GM19099 (cell line): ENCODE data around the gene SH3TC1.

Source experiments
- POLR2A ChIP-seq: IDR thresholded peaks from 3 replicates; pipeline ENCODE4 v1.6.1; 2011; ENCODE audit warnings: low read depth; ENCODE audit not compliant: insufficient read length; ENCODE audit errors: extremely low read depth

The SH3TC1 gene

DNA sequence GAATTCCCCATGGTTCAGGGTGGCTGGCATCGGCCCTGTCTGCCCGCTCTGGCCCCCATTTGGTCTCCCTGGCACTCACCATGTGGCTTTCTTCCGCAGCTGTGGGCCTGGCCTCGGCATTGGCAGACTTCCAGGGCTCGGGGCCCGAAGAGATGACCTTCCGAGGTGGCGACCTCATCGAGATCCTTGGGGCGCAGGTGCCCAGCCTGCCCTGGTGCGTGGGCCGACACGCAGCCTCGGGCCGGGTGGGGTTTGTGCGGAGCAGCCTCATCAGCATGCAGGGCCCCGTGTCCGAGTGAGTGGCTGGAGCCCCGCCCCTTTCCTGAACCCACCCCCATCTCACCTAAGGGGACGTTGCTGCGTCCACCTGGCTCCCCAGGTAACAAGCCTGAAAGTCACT lies 20.1 kb downstream of the SH3TC1 start:
- TF ChIP-seq POLR2A, result no peak

DNA sequence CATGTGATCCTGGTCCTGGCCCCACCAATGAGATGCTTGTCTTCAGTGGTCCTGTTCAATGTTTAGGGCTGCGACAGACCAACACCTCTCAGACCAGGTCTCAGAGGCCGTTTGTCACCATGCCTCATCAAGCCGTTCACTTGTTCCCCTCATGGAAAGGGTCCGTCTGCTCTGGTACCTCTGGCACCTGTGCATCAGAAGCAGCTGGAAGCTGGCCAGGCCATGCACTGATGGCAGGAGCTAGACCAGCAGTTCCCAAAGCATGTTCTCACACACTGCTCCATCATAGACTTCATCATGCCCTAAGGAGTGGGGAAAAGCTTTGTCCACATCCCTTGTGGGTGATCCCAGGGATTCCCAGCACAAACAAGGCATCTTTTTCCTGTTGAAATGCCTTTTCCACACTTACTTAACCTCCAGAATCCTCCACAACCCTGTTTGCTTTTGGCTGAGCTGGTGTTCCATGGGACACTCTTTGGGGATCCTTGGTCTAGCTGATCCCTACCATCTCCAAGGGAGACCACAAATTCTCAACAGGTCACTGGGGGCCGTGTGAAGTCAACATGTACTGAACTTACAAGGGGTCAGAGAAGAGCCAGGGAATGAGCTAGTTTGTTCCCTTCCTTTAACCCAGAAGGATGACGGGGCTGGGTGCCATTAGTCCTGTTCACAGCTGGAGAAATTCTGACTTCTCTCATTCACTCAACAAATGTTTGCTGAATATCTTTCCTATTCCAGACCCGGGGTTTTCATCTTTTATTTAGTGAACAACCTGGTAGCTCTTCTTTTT lies 21.8 kb downstream of the SH3TC1 start:
- no peak for TF ChIP-seq POLR2A

DNA sequence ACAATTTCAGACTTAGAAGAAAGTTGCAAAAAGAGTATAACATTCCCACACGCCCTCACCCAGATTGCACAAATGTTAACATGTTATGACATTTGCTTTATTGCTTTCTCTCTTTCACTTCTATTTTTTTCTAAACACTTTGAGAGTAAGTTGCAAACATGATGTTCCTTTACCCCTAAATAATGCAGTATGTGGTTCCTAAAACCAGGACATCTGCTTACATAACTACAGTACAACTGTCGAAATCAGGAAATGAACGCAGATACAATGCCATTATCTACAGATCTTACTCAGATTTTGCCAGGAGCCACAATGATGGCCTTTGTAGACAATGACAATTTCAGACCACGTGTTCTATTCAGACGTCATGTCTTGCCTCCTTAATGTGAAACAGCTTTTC lies 22.4 kb downstream of the SH3TC1 start:
- no peak for TF ChIP-seq POLR2A

DNA sequence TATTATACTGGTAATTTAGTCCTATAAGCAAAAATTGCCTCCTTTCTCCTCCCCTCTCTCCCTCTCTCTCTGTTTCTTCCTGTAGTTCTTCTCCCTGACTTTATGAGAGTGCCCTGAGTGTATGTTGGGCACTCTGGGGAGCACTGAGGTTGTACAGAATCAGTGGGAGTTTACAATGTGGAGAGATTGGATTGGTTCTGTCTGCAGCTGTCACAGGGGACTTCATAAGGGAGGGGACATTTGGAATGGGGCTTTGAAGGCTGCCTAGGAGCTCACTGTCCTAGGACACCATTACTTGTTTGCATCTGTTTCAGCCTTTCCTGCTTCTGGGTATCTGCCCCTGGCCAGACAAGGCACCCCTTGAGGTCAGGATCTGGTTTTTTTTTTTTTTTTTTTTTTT lies 22.9 kb downstream of the SH3TC1 start:
- no peak for TF ChIP-seq POLR2A

DNA sequence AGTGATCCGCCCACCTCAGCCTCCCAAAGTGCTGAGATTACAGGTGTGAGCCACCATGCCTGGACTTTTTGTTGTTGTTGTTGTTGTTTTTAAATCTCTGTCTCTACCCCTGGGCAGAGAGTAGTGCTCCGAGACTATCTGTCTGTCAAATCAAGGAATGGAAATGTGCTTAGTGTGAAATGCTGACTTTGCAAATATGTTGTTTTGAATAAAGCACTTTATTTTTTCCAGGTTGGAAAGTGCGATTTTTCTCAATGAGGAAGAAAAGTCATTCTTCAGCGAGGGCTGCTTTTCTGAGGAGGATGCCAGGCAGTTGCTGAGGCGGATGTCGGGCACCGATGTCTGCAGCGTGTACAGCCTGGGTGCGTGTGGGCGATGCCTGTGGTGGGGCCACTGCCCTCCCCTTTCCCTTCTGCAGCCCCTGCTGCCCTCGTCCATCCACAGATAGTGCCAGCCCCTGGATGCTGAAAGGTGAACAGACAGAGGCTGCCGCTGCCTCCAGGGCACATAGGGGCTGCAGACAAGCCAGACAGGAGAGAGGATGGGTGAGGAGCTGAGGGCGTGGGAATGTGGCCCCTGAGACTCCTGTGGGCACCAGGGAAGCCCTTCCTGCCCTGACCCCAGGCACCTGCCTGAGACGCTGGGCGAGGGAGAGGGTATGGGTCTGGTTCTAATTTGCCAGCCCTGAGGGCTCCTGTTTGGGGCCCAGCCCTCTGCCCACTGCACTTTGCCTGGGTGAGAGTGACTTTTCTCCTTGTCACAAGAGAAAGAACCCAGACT lies 23.7 kb downstream of the SH3TC1 start:
- TF ChIP-seq POLR2A, result no peak

DNA sequence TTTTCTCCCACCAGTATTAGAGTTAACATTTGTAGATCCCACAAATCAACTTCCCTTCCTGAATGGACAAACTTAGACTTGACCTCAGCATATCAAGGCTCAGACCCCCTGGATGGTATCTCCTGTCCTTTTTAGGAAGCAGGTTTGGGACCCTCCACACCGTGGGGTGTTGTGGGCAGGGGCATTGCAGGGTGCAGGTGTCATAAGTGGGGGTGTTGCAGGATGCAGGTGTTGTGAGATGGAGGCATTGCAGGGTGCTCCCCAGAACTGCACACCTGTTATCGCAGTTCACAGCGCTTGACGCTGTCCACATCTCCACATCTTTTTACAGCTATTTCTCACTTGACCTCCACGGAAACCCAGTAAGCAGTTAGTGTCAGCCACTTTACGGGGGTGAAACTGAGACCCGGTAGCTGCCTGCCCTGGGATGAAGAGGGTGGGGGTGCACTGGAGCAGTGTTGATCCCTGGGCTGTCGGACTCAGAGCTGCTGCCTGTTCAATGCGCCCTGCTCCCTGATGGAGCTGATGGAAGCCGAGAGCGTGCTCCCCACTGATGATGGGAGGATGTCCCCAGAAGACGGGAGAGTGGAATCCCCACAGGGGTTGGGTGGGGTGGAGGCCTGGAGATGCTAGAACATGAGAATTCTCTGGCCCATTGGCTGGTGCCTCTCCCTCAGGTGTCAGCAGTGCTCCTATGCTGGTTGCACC lies 25.3 kb downstream of the SH3TC1 start:
- no peak for TF ChIP-seq POLR2A

DNA sequence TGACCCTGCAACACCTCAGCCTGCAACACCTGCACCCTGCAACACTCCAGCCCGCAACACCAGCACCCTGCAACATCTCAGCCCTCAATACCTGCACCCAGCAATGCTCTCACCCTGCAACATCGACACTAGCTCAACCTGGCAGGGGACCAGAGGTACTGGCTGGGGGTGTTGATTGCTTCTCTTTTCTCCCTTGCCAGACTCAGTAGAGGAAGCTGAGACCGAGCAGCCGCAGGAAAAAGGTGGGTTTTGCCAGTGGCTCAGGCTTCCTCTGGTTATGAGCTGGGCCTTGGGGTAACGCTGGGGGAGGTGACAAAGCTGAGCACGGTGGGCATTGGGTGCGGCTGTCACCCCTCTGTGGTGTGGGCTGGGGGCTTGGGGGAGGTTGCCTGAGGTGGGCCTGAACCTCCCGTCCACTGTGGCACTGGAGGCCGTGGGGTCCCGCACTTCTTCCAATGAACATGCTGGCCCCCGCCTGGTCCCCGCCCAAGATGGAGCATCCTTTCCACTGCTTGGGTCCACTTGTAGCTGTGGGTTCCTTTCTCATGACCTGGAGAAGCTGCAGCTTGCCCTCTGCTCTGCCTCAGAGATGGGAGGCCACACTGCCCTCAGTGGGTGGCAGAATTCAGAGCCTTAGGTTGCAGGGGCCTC lies 26.0 kb downstream of the SH3TC1 start:
- TF ChIP-seq POLR2A, result no peak

DNA sequence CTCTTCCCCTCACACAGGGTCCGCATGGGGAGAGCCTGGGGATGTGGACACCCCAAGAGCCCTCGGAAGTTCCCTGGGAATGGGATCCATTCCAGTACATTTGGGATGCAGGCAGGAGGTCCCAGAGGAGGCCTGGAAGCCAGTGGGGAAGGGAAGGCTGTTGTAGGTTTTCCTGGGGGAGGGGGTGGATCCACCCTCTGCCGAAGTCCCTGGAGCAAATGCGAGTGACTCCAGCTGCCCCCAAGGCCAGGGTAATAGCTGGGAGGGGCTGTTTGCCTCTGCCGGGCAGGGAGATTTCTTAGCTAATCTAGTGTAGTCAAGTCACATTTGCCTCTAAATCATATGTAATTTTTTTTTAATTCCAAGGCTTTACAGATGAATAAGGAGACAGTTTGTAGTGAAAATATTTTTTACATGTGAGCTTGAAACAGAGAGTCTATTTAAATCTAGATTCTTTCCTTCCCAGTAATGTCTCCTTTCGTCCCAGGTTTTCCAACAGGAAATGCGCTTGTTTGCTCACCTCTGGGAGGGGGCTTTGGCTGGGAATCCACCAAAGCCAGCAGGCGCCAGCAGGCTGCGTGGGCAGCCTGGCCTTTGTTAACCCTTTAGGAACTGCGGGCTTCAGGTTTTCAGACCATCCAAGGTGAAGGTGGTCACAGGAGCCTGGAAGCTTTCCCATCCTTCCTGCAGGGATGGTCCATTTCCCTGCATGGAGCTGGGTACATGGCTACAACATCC lies 26.8 kb downstream of the SH3TC1 start:
- TF ChIP-seq POLR2A, result no peak

DNA sequence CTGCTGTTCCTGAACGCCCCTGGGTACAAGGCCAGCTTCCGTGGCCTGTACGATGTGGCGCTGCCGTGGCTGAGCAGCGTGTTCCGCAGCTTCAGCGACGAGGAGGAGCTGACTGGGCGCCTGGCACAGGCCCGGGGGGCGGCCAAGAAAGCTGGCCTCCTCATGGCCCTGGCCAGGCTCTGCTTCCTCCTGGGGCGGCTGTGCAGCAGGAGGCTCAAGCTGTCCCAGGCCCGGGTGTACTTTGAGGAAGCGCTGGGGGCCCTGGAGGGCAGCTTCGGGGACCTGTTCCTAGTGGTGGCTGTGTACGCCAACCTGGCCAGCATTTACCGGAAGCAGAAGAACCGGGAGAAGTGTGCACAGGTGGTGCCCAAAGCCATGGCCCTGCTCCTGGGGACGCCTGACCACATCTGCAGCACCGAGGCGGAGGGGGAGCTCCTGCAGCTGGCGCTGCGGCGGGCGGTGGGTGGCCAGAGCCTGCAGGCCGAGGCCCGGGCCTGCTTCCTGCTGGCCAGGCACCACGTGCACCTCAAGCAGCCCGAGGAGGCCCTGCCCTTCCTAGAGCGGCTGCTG lies 28.2 kb downstream of the SH3TC1 start:
- TF ChIP-seq POLR2A, result no peak

DNA sequence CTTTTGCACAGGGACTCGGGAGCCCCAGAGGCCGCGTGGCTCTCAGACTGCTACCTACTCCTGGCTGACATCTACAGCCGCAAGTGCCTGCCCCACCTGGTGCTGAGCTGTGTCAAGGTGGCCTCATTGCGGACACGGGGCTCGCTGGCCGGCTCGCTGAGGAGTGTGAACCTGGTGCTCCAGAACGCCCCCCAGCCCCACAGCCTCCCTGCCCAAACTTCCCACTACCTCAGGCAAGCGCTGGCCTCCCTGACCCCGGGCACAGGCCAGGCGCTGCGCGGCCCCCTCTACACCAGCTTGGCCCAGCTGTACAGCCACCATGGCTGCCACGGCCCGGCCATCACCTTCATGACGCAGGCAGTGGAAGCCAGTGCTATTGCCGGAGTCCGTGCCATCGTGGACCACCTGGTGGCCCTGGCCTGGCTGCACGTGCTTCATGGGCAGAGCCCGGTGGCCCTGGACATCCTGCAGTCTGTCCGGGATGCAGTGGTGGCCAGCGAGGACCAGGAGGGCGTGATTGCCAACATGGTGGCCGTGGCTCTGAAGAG lies 28.8 kb downstream of the SH3TC1 start:
- no peak for TF ChIP-seq POLR2A

DNA sequence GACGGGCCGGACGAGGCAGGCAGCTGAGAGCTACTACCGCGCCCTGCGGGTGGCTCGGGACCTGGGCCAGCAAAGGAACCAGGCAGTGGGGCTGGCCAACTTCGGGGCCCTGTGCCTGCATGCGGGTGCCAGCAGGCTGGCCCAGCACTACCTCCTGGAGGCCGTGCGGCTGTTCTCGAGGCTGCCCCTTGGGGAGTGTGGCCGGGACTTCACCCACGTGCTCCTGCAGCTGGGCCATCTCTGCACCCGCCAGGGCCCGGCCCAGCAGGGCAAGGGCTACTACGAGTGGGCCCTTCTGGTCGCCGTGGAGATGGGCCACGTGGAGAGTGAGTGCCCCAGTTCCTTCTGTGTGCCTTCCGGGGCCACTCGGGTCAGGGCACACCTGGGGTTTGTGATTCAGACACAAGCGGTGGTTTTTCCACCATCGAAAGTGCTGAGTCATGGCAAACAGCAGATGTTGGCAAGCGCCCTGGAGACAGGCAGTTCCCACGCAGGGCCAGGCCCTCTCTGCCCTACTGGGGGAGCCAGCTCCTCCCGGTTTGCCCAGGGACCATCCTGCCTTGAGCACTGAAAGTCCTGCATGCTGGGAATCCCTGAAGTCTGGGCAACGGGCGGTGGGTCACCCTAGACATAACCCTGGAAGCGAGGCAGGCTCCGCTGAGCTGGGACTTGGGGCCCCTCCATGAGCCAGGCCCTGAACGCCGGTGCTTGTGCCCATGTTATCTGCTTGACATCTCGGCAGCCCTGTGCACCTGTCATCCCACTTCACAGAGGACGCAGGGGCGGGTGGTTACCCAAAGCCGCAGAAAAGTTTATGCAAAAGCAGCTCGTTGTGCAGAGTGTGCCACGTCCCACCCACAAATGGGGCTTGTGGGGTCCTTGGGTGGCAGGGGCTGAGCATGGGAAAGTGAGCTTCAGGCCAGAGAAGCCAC lies 29.5 kb downstream of the SH3TC1 start:
- TF ChIP-seq POLR2A, result no peak

DNA sequence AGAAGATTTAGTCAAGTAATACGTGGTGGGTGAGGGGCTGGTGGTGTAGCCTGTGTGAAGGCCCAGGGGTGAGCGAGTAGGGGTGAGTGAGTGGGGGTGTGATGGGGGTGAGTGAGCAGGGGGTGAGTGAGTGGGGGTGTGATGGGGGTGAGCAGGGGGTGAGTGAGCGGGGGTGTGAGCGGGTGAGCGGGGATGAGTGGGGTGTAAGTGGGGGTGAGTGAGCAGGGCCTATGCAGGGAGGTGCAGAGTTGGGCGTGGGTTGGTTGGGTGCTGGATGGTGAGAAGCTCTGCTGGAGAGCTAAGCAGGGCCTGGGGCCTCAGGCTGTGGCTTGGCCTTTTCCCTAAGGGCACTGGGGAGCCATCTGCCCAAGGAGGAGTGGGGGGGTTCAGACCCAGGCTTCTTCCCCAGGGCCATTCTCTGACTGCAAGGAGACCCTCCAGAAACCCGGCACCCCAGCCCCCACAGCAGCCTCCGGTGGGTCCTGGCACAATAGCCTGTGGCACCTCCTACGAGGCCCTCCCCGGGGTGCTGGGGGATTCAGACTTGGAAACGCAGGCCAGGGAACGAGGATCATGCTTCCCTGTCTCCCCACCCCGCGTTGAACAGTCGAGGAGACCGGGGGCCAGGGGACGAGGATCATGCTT lies 30.4 kb downstream of the SH3TC1 start:
- no peak for TF ChIP-seq POLR2A
